Stimulated activated CD4-positive, alpha-beta T cell treated with anti-CD3 and anti-CD28 coated beads, Interleukin-12 subunit alpha, Interleukin-12 subunit beta, amount 100 ng/mL, for 24 hours (primary cell): ENCODE data around the gene PKNOX2.

Experiments used
- DNase-seq, 2 experiments: peaks; one replicate each; pipeline ENCODE4 v3.0.0-alpha.2; 2020; ENCODE audit warnings: low read depth in 2 of 2

PKNOX2 gene

DNA sequence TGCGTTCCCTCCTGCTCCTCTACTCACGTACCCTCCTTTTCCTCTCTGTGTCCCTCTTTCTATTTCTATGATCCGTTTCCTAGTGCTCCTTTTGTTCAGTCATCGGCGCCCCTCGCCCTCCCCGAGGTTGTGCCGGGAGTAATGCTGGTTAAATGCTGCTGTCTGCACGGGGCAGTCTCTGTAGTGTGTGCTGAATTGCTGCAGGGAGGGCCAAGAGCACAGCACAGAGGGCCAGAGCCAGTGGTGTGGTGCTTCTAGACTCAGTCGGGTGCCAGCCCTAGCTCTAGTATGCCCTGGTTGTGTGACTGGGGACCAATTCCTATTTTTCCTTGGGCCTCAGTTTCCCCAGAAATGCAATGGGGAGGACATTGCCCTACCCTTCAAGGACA, 98.3 kb downstream of the PKNOX2 start:
- no peak for DNase-seq

DNA sequence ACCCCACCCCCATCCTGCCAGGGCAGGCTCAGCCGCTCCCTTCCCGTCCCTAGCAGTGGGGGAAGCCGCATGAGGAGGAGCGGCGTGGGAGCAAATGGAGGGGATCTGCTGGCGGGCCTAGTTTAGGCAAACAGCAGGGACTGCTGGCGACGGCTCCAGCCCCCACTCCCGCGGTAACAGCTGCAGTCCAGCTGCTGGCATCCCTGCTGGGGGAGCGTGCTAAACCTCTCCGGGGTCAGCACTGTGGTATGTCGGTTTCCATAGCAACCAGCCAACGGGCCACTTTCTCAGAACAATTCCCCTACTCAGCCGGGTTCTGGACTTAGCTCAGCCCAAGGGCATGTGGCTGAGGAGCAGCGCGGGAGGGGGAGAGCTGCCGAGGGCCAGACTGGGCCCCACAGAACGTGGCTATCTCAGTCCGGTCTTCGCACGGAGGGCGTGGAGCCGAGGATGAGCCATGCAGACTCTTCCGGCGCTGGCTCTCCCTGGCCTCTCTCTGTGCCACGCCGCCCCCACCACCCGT, 98.8 kb downstream of the PKNOX2 start:
- DNase-seq, result no peak

DNA sequence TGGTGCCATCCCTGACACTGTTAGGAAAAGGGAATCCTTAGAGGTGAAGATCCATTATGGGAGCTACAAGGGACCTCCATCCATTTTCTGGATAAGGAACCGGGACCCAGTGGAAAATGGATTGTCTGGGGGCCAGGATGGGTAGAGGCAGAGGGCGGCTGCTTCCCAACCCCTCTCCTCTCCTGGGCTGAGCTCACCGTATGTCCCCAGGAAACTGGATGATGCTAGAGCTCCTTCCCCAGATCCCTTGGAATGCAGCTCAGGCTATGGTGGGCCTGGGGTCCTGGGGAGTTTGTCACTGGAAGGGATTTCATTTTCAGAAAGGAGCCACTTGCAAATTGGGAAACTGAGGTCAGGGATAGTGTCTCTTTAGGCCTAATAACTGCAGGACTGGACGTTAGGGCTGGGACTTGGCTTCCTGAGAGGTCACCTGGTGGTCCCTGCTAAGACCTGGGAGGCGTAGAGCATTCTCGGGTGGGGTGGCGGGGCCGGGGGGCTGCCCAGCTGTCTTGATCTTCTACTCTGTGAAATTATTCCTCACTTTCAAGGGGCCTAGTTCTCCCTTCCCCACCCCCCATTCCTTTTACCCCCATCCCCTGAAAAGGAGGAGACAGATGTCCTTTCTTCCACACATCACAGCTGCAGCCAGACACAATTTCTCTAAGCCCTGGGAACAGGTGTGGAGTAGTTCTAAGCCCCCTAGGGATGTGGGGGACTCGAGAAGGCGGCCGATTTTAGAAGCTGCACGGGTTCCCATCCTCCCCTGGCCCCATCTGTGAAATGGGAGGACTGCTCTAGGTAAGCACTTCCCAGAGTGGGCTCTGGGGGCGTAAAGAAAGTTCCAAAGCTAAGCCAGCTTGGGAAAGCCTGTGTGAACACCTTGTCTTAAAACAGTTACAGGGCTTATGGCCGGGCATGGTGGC, 99.8 kb downstream of the PKNOX2 start:
- DNase-seq, result no peak

DNA sequence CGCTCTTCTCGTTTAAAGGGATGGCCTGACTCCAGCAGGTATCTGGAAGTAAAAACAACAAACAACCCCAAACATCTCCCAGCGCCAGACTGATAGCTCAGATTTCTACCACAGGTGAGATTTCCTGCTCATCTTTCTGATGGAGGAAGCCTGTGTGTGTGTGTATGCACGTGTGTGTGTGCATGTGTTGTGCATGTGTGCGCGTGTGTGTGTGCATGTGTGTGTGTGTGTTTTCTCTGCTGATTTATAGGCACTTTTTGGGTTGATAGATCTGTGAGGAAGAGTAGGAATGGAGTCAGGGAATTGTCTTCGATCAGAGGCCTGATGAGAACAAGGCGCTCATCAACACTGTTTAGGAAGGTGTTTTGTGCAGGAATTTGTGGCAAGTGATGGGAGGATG, 103.0 kb downstream of the PKNOX2 start:
- DNase-seq, result no peak

DNA sequence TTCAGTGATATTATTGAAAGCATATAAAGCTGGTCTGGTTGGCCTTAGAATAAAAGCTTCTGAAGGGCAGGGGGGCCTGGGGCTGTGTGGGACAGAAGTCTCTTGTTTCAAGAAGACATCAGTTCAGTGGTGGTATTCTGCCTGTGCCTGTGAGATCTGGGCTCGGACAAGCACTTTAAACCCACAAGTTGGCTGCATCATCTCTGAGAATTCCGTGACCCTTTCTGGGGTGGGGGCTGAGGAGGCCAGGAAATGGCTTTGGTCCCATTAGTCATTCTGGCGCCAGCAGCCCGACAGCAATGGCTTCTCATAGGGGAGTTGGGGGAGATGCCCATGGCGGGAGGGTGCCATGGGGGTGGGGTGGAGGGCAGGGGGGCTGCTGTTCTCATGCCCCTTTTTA, 104.1 kb downstream of the PKNOX2 start:
- no peak for DNase-seq

DNA sequence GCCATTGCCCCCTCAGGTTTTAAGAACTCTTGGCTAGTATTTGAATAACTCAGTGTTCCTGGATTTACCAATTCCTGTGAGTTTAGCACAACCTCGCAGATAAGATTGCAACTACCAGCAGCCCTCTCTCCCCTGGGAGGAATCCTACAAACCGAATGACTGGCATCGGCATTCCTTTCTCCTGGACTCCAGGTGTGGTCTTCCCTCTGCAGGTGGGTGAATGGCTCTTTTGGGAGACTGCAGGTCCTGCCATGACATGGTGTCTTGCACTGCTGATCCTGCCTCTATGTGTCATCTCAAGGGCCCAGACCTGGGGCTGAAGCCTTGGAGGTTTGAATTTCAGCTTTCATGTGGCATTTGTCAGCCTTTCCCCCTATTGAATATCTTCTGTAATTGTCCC, 105.6 kb downstream of the PKNOX2 start:
- DNase-seq, result no peak

DNA sequence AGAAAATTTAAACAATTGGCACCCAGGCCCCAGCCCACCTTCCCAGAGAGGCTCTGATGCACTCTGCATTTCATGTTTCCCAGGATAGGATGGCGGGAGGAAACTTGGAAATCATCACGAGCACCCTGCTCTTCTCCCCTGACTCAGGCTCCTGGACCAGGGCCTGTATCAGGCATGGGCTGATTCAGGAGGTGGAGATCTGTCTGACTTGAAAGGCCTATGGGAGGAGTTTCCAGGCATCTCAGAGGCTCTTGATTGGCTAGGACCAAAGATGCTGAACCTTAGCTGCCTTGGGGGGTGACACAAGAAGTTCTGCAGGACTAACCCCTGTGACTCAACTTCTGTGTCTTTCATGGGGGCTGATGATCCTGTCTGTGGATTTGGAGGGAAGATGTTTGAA, 106.2 kb downstream of the PKNOX2 start:
- DNase-seq, result no peak

DNA sequence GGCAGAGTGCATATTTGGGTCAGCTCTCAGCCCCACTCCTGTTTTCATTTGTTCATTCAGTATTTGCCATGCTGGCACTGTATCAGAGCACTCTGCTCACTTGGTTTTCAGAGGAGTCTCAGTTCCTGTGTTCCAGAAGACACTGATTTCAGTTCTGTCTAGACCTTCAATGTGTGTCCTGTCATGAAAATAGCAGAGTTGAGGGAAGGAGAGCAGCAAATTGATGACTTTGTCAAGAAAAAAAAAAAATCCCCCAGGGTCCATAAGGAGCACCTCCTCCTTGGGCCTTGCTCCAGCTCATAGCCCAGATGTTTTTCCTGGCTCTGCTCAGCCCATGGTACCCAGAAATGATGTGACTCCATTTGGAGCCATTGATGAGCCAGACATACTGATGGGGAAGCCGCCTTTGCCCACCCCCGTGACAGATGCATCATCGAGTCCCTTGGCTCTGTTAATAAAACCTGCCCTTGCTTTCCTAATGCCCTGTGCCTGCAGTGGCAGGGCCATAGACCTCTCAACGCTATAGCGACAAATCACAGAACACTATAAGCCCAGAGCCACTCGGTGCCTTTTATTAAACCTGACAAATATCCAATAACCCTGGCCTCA, 107.0 kb downstream of the PKNOX2 start:
- DNase-seq, result no peak

DNA sequence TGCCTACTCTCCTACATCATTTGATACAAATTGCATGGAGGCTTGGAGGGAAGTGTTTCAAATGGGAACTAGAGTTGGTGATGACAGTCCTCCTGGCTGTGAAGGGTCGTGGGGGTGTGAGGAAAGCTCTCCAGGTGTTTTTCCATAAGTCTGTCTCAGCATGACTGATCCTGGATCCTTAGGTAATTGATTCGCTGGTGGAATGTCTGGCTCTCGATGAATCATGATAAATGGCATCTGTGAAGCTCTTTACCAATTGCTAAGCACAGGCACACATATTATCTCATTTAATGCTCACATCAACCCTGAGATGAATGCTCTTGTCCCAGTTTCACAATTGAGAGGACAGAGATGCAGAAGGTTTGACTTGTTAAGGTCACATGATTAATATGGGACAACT, 107.5 kb downstream of the PKNOX2 start:
- no peak for DNase-seq

DNA sequence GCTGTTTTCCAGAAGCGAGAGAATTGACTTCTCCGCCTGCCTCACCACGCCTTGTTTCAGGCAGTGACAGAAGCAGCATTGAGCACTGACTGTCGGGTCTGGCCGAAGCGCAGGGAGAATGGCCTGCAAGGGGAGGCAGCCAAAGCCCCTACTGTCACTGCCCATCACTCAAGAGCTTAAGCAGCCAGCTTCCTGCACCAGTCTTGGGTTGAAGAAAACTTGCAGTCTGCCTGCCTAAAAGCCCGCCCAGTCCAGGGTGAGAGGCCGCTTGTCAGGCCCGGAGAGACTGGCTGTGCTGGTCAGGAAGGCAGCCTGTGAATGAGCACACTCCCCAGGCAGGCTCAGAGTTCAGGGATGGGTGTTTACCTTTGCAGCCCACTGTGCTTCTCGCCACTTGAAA, 108.3 kb downstream of the PKNOX2 start:
- DNase-seq, result no peak

DNA sequence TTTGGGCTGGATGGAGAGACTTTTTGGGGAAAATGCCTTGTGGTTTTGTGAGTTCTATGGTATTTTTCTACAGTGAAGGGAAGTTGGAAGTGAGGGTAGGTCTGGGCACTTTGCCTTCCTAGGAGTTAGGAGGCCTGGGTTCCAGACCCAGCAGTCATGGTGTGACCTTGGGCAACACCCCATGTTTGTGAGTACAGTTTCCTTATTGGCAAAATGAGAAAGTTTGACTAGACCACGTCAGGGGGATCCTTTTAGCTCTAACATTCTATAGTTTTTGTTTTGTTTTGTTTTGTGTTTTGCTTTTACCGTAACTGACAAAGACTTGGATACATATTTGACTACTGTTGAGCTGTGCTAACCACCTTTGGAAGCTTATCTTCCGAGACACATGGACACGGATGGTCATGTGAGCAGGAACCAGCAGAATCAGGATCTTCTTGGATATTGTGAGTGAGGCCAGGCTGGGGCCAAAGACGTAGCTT, 109.0 kb downstream of the PKNOX2 start:
- DNase-seq, result no peak

DNA sequence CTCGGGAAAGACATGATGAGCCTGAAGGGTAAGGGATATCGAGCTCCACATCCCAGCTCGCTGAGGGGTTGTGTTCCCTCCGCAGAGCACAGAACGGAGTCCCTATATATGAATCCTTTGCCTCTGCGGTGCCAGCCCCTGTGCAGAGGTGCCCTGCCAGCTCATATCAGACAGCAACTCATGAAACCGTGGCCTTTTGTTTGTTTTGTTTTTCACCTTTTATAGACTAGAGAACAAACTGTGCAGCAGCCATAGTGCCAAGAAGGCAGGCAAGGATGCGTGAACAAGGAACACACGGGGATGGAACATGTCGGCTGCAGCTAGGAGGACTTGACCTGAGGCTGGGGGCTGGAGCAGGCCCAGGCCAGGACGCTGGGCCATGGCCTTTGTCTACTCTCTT, 109.8 kb downstream of the PKNOX2 start:
- no peak for DNase-seq

DNA sequence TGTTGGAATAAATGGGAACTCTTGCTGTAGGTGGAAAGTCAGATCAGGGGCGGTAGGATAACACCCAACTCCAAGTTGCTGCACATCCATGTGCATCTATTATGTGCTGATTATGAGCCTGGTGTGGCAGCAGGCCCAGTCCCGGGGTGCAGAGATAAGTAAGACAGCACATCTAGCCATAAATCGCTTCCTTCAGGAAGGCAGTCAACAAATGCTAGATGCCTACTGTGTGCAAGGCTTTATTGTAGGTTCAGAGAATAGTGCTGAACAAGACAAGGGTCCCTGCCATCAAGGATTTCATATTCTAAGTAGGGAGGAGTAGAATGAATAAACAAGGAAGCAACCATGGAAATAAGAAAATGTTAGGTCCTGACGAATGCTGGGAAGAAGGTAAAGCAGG, 110.2 kb downstream of the PKNOX2 start:
- no peak for DNase-seq

DNA sequence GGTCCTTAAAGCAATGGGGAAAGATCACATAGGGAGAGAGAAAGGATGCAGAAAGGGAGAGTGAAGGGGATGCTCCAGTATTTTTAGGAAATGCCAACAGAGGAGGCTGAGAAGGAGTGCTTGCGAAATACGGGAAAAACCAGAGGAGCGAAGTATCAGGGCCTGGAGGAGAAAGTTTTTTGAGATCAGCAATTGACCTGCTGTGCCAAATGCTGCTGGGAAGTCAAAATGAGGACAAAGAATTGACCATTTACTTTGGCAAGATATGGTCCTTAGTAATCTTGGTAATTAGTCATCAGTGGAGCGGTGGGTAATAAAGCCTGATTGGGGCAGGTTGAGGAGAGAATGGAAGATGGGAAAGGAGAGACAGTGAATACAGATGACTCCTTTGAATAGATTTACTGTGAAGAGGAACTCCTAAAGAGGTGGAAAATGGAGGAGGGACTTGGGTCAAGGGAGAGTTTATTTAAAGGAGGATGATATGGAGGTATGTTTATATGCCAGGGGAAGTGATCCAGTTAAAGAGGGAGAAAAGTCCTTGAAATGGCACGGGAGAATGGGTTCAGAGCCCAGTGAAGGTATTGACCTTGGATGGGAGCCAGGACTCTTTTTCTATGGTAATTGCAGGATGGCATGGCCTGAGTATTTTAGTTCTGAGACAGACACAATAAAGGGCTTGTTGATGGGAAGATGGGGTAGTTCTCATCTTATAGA, 111.5 kb downstream of the PKNOX2 start:
- DNase-seq, result no peak

DNA sequence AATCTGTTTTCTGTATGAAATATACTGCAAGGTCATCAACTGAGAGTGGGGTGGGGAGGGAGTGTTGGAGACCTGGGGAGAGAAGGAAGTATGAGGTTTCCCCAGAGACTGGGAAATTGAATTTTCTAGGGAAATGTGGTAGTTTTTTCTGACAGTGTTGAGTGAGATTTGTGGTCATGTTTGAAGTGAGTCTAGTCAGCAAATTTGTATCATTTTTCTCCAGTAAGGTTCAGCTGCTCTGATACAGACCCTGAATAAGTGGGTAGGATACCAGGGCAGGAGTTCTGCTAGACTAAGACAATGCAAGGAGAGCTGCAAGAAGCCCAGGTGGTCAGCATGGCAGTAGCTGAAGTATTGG, 112.0 kb downstream of the PKNOX2 start:
- DNase-seq, result no peak

DNA sequence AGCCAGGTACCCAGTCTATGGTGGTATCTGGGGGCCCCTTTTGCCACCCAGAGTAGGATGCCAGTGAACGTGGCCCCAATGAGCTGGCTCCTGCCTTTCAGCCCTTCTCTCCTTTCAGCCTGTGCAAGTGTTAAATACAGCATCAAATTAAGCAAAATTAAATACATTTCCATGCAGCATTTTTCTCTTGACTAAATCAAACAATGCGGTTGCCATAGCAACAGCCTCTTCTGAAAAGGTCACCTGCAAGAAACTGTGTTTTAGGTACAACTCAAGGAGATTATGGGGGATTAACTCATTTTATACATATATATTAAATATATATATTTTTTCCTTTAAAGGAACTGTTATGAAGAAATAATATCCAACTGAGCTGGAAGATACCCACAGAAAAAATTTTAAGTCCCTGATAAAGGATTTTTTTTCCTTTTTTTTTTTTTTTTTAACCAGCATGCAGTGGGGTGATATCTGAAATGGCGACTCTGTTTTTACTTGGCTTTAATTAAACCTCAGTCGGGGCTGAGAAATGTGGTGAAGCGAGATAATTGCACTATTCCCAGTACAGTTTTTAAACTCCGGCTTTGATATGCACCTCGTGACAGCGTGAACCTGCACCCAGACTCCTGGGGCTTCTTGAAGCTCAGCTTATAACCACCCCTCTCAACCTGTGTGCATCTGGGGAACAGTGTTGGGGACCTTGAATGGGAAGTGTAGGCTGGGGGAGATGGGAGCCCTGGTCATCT, 115.3 kb downstream of the PKNOX2 start:
- no peak for DNase-seq

DNA sequence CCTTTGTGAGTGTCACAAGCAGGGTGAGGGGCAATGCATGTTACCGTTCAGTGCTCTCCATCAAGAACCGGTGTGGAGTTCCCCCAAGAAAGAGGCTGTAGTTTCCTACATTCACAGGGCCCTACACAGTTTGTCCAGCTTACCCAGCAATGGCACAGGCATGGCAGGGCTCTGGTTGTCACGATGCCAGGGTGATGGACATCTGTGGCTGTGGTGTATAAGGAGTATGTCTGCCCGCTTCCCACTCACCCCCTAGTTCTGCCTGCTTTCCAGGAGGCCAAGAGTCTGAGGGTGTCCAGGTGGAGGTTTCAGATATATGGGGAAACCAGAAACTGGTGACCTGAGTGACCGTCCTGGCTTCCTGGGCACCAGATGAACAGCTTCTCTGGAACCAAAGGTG, 116.1 kb downstream of the PKNOX2 start:
- DNase-seq, result no peak

DNA sequence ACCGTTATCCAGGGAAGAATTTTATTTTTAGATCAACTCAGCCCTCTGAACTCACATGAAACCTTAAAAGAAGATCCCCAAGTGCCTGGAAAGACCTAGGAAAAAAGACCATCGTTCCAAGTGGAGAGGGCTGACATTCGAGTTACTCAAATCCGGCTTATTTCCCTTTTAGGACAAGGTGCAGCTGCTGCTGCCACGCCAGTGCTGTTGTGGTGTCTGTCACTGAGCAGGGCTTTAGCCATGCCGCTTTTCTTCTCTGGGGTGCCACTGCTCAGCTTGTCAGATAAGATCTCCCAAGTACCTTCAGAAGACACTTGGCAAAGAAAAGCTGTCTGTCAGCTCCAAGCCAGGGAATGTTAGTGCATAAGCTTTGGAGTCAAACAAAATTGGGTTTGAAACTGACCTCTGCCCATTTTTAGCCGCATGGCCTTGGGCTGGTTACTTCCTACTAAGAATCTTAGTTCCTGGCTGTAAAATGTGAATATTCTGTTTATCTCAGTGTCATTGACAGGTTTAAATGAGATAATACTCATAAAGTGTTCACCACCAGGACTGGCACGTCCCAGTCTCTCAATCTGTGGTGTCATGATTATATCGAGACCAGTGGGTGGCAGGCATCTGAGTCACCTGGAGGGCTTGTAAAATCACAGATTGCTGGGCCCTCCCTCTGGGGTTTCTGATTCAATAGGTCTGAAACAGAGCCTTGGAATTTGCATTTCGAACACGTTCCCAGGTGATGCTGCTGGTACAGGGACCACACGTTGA, 117.5 kb downstream of the PKNOX2 start:
- DNase-seq, result no peak

DNA sequence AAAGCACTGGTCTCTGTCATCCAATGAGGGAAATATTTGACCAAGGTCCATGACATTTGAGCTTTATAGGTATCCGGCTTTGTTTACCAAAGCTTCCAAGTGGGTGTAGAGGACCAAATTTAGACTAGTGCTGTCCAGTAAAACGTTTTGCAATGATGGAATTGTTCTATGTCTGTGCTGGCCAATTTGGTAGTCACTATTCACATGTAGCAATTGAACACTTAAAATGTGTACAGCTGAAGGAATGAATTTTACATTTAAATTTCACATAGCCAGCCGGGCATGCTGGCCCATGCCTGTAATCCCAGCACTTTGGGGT, 118.0 kb downstream of the PKNOX2 start:
- DNase-seq, result no peak

DNA sequence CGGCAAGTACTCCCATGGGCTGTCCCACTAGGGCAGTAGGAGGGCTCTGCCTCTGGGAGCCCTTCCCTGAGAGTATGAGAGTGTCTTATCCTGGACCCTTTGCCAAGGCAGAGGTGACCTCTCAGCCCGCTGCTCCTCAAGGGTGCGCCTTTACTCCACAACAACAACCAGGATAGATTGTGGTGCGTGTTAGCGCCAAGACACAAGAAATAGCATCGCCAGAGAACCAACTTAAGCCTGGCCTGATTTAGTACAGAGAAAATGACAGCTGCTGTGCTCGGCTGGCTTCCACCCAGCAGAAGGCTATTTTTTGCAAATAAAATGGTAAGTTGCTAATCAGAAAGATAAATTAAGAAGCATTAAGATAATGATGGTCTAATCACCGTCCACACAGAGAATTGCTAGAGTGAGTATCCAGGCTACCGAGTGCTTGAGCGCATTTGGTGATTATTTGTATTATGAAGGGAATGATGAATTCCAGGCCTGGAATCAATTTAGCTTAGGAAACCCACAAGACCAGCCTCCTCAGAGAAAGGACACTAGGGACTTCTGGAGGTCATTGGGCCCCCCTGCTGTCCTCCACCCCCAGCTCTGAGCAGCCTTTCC, 119.8 kb downstream of the PKNOX2 start:
- no peak for DNase-seq

DNA sequence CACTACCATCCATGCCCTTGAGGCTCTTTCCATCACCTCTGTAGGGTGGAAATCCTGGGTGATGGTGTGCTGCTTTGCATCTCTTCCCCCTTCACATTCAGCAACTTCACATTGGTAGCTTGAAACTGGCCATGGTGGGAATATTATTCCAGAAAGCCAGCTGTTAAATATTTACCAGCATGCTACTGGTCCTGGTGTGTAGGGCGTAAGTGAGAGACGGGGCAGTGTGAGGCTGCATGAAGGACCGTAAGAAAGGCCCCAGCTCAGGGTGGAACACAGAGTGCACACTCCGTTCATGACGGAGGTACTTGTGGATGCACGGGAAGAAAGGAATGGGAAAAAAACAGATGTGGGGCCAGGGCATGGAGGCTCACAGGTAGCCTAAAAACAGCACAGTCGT, 121.3 kb downstream of the PKNOX2 start:
- no peak for DNase-seq
